GM08714 (cell line): ENCODE results near the gene ELP4.
"Not testable (repeated sequence)": the region's sequence is repeated elsewhere in the genome, so short reads cannot be mapped to it uniquely, and the experiment has no call there.

Source experiments
- H3K4me3 ChIP-seq: fragments of 200-500 bp; sonication (Bioruptor generic); 2 replicates; pipeline ENCODE4 v1.5.1; 2014; ENCODE audit warnings: mild to moderate bottlenecking, low read length, inconsistent platforms
- ZNF274 ChIP-seq: IDR thresholded peaks from 2 replicates; pipeline ENCODE4 v1.6.1; 2012; ENCODE audit warnings: mild to moderate bottlenecking, low read depth, low read length

The ELP4 gene

GRCh38 chr11:31687861-31688260, 178.3 kb downstream of the ELP4 start:
- TF ChIP-seq ZNF274, result no peak
- no peak overlapping the region for H3K4me3 ChIP-seq

DNA sequence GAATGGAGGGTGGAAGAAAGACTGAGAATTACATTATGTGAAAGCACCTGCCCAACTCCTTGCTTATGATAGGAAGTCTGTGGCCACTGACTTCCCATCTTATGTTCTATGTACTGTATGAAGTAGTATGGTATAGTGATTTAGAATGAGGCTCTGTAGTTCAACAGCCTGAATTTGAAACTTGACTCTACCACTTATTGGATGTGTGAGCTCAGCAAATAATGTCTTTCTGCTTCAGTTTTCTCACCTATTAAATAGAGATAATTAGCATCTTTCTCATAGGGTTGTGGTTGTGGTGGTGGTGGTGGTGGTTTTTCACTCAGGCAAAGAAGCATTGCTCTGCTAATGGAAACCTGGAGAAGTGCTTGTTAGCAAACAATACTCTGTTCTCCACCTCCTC, 180.0 kb downstream of the ELP4 start:
- no peak overlapping the region for H3K4me3 ChIP-seq
- no peak for TF ChIP-seq ZNF274

GRCh38 chr11:31690041-31690440, 180.5 kb downstream of the ELP4 start:
- H3K4me3 ChIP-seq, result no peak overlapping the region
- no peak for TF ChIP-seq ZNF274

DNA sequence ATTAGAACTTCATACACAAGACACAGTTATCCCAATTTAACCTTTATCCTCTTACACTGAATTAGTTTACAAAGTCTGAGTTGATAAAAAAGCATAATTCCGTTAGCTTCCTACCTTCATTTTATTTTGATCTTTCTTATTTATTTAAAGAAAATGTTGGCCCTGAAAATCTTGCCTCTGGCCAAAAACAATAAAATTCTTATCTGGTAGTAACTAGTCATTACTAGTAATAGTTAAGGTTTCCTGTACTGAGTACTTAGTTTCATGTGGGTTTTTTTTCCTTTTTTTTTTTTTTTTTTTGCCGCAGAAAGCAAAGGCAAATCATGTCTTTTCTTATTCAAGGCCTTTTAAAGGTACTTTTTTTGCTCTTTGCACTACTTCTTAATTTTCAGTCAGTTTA, 180.9 kb downstream of the ELP4 start:
- TF ChIP-seq ZNF274, result no peak
- no peak overlapping the region for H3K4me3 ChIP-seq

DNA sequence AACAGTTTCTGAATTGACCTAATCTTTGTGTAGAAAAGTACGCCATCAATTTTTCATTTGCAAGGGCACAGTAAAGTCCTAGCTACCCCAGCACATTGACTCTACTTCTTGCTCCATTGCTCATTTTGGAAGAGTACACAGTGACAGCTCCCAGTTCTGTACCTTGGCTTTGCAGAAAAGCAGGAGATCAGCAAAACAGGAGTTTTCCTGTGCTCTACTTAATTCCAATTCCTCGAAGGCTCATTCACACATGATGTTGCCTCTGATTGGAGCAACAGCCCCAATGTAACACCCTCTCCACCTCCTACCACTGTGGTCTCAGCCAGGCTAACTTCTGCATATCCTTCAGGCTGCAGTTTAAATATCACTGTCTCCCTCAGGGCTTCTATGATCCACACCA, 182.9 kb downstream of the ELP4 start:
- no peak overlapping the region for H3K4me3 ChIP-seq
- no peak for TF ChIP-seq ZNF274

GRCh38 chr11:31697049-31697448, 187.5 kb downstream of the ELP4 start:
- H3K4me3 ChIP-seq, result not testable (repeated sequence)

DNA sequence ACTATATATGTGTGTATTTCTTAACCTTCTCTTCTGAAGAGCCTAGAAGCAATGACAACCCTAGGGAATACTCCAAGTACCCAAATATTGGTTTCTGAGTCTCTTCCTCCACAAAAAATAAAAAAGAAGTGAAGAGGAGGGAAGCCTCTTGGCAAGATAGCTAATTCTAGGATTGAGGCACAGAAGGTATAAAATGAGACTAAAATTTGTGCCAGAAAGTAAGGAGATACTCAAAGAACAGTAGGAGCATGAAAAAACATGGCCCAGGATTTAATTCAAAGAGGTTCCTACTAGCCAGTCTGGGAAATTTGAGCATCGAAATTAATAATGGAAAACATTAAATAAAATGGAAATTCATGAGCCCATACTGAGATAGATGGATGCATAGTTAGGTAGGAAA, 189.5 kb downstream of the ELP4 start:
- no peak overlapping the region for H3K4me3 ChIP-seq
- no peak for TF ChIP-seq ZNF274

GRCh38 chr11:31702966-31703365, 193.4 kb downstream of the ELP4 start:
- no peak overlapping the region for H3K4me3 ChIP-seq
- TF ChIP-seq ZNF274, result no peak

DNA sequence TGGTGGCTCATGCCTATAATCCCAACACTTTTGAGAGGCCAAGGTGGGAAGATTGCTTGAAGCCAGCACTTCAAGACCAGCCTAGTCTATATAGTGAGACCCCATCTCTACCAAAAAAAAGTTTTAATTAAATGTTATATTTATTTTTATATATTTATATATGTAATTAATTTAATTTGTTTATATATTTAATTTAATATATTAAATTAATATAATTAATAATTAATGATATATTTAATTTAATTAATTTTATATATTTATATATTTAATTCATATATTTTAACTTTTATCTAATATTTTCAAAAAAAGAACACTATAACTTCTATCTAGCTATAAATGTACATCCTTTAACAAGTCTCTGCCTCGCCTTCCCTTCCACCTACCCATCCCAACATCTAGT, 196.8 kb downstream of the ELP4 start:
- TF ChIP-seq ZNF274, result no peak

GRCh38 chr11:31711137-31711536, 201.6 kb downstream of the ELP4 start:
- no peak overlapping the region for H3K4me3 ChIP-seq
- TF ChIP-seq ZNF274, result no peak

More for the DNA sequence above, 196.8 kb downstream of the ELP4 start:
- no peak overlapping the region for H3K4me3 ChIP-seq

GRCh38 chr11:31712851-31713250, 203.3 kb downstream of the ELP4 start:
- H3K4me3 ChIP-seq, result no peak overlapping the region
- no peak for TF ChIP-seq ZNF274

DNA sequence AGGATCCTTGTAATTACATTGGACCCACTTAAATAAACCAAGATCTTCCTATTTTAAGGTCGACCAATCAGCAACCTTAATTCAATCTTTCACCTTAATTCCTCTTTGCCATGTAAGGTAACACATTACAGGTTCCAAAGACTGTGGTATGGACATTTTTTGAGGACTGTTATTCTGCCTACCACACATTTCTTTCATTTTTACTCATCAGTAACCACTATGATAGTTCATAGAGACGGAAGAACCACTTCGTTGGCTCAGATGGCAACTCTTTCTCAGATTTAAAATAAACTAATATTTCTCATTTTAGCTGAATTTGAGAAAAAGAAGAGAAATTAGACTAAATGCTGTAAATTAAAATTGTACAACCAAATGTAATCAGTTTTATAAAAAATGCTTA, 205.3 kb downstream of the ELP4 start:
- H3K4me3 ChIP-seq, result no peak overlapping the region
- no peak for TF ChIP-seq ZNF274

DNA sequence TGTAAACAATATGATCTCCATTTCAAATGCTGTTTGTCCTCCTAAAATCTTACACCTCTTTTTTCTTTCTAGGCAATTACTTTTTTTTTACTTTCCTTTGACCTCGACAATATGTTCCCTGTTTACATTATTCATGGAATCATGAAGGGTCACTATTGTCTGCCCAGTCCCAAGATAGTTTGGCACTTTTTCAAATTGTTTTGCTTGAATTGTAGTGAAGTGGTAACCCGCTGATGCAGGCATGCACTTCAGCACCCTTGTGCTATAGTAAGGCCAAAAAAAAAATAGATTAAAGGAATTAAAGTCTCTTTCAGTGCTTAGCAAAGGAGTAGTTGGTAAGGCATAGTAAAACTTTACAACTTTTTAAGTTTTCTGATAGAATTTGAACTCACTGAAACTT, 210.7 kb downstream of the ELP4 start:
- no peak for TF ChIP-seq ZNF274

DNA sequence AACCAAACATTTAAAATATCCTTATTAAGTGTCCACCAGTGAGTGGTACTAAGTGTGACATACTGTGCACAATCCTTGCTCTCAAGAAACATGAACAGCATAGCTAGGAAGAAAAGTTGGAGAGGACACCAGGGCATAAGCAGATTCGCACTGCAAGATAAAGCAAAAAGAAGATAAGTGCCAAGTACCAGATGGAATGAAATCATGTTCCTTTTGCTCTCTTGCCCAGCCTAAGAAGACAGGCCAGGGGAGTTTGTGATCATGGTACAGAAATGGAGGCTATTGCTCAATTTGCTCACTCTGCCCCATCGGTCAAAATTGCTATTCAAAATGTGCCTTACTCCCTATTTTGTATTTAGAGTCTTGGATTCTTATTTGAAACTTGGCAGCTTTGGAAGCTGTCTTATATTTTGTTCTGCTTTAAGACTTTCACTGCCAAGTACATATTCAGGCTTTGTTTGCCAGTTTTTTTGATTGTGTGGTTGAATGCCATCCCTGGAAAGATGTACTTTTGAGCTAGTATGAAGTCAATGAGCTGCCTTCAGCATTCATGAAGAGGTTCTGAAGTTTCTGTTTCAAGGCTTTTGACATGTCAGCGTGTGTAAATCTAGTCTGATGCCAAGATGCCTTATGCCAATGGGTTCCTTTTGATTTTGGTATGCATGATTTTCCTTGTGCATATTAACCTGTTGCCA, 211.3 kb downstream of the ELP4 start:
- TF ChIP-seq ZNF274, result no peak
- no peak overlapping the region for H3K4me3 ChIP-seq

More for the DNA sequence above, 210.7 kb downstream of the ELP4 start:
- no peak overlapping the region for H3K4me3 ChIP-seq

GRCh38 chr11:31722754-31723153, 213.2 kb downstream of the ELP4 start:
- H3K4me3 ChIP-seq, result no peak overlapping the region
- TF ChIP-seq ZNF274, result no peak

DNA sequence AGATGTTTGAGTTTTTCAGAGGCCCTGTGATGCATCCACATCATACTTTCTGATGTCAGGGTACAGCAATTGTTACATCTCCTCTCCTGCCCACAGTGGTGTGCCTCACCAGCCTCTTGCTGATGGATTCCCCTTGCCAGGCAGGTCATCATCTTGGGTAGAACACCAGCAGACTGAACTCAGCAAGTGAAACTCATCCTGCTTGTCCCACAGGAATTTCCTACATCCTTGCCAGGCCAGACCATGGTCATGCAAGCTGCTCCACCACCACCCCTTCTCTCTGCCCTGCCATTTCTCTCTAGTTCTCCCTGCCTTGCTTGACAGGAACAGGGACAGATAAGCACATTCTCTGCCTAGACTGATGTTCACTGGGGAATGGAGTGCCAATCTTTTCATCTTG, 215.6 kb downstream of the ELP4 start:
- no peak overlapping the region for H3K4me3 ChIP-seq
- no peak for TF ChIP-seq ZNF274
